Activated CD4-positive, alpha-beta T cell treated with anti-CD3 and anti-CD28 coated beads, Interleukin-2, amount 10 ng/mL, durations not matched to agents 24 days and 14 days (primary cell): ENCODE measurements around the gene GLCCI1. TPM values are rescaled to one million over a fixed set of nuclear protein-coding genes. Genes with fewer than 3 reads are reported as not detected.
A peak's percentile ranks its signal among the peaks of the same experiment; 100 is the strongest.
"Not testable (repeated sequence)": the region's sequence is repeated elsewhere in the genome, so short reads cannot be mapped to it uniquely, and the experiment has no call there.

ENCODE experiments used
- DNase-seq: peaks from one replicate; pipeline ENCODE4 v3.0.0; 2022
- H3K27ac Mint-ChIP-seq: one replicate; pipeline ENCODE4 v1.8.0; 2022; ENCODE audit warnings: mild to moderate bottlenecking, mixed read lengths
- H3K27me3 Mint-ChIP-seq: one replicate; pipeline ENCODE4 v1.8.0; 2022; ENCODE audit warnings: mixed read lengths
- H3K36me3 Mint-ChIP-seq: one replicate; pipeline ENCODE4 v1.8.0; 2022; ENCODE audit warnings: low read depth, mild to moderate bottlenecking, mixed read lengths
- H3K4me1 Mint-ChIP-seq: one replicate; pipeline ENCODE4 v1.8.0; 2021; ENCODE audit warnings: mixed read lengths
- H3K4me3 Mint-ChIP-seq: one replicate; pipeline ENCODE4 v1.8.0; 2022; ENCODE audit warnings: mild to moderate bottlenecking, moderate library complexity, mixed read lengths
- H3K9me3 Mint-ChIP-seq: one replicate; pipeline ENCODE4 v1.8.0; 2021; ENCODE audit warnings: mixed read lengths
- intact Hi-C: fragments of 100-400 bp; cut with micrococcal nuclease; formaldehyde crosslinking; loops from one replicate; pipeline ENCODE4 v1.15.1; 2023
- total RNA-seq: library from RNA; stranded (reverse); gene quantifications from 2 replicates; pipeline ENCODE4 v1.2.3, GENCODE V29; 2022

Gene GLCCI1
- total RNA-seq, 1 donor from 2014 or later: 10.9 TPM

DNA sequence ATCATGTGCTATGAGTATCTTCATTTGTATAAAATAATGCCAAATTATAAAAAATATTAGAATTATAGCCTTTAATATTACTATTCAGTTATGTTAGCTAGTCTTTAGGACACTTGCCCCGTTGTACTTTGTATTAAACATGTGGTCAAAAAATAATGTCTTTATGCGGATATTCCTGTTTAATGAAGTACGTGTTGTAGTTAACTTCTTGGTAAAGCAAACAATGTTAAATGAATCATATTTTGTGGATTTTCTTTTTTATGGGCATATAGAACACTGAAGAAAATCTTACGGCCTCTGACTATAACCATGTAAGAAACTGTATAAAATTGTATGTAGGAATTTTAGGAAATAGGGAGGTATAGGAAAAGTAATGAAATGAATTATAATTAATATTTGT lies 14.3 kb downstream of the GLCCI1 start:
- peaks cover 5% of the 10 kb centered on the region for H3K36me3 Mint-ChIP-seq
- H3K4me3 Mint-ChIP-seq: no peak overlapping the region
- peaks cover 5% of the 10 kb centered on the region for H3K4me1 Mint-ChIP-seq
- H3K27ac Mint-ChIP-seq: no peak overlapping the region
- no peaks in the 10 kb centered on the region for H3K9me3 Mint-ChIP-seq
- no peak for DNase-seq
- H3K27me3 Mint-ChIP-seq: no peaks in the 10 kb centered on the region
- intact Hi-C loops: no loop called here

DNA sequence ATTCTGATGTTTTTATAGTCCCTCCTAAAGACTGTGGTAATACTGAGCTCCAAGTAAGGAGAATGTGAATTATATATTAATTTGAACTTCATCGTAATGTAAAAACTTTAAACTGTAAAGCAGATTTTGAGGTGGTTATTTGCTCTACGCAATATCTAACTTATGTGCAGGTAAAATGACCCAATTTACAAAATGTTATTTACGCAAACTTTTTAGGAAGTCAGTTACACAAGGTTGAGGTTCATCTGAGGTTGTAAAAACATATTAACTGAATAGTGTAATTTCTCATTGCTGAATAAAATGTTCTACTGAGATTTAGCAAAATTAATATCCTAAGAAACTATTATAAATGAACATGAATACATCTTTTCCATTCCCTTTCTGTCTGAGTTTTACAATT lies 15.8 kb downstream of the GLCCI1 start:
- H3K27me3 Mint-ChIP-seq: no peaks in the 10 kb centered on the region
- no peak overlapping the region for H3K4me3 Mint-ChIP-seq
- DNase-seq: no peak
- H3K9me3 Mint-ChIP-seq: no peaks in the 10 kb centered on the region
- H3K4me1 Mint-ChIP-seq: peaks cover 15% of the 10 kb centered on the region
- H3K27ac Mint-ChIP-seq: no peak overlapping the region
- peaks cover 5% of the 10 kb centered on the region for H3K36me3 Mint-ChIP-seq
- intact Hi-C loops: no loop called here

DNA sequence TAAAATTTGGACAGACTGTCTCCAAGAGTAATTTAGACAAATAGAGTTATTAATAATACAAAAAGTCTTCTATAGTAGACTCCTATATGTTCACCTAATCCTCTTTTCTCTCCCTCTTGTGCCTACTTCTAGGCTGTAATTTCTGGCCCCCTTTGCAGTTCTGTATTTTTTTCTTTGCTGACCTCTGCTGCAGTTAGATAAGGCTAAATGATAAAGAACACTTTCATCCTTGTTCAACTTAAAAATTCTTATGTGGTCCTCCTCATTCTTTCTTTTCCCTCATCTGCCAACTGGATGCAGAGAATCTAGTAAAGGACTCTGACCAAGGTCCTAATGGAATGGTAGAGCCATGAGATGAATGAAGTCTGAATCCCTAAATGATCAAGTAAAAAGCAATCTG lies 20.1 kb downstream of the GLCCI1 start:
- H3K27me3 Mint-ChIP-seq: no peaks in the 10 kb centered on the region
- peaks cover 20% of the 10 kb centered on the region for H3K36me3 Mint-ChIP-seq
- intact Hi-C loops: no loop called here
- DNase-seq: no peak
- H3K4me3 Mint-ChIP-seq: no peak overlapping the region
- H3K4me1 Mint-ChIP-seq: peaks cover 29% of the 10 kb centered on the region
- H3K27ac Mint-ChIP-seq: no peak overlapping the region
- peaks cover 17% of the 10 kb centered on the region for H3K9me3 Mint-ChIP-seq

DNA sequence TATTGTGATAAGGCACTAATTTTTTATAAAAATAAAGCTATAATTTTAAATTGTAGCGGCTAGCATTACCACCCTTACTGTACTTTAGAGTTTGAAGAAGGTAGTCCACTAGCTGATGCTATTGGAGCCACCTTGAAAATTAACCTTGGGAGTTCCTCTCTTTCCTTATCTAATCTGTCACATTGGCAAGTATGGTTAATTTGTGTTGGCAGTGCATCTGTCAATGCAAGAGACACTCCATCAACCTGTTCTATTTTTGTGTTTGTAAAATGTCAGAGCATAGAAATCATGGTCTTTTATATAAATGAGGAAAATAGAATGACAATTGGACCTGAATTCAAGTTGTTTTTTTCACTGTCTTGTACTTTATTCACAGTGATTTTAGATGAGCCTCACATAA lies 20.5 kb downstream of the GLCCI1 start:
- H3K4me3 Mint-ChIP-seq: peak overlapping the region; percentile 76
- H3K27ac Mint-ChIP-seq: no peak overlapping the region
- no peak for DNase-seq
- H3K4me1 Mint-ChIP-seq: peaks cover 29% of the 10 kb centered on the region
- intact Hi-C loops: no loop called here
- H3K9me3 Mint-ChIP-seq: peaks cover 17% of the 10 kb centered on the region
- no peaks in the 10 kb centered on the region for H3K27me3 Mint-ChIP-seq
- H3K36me3 Mint-ChIP-seq: peaks cover 20% of the 10 kb centered on the region

DNA sequence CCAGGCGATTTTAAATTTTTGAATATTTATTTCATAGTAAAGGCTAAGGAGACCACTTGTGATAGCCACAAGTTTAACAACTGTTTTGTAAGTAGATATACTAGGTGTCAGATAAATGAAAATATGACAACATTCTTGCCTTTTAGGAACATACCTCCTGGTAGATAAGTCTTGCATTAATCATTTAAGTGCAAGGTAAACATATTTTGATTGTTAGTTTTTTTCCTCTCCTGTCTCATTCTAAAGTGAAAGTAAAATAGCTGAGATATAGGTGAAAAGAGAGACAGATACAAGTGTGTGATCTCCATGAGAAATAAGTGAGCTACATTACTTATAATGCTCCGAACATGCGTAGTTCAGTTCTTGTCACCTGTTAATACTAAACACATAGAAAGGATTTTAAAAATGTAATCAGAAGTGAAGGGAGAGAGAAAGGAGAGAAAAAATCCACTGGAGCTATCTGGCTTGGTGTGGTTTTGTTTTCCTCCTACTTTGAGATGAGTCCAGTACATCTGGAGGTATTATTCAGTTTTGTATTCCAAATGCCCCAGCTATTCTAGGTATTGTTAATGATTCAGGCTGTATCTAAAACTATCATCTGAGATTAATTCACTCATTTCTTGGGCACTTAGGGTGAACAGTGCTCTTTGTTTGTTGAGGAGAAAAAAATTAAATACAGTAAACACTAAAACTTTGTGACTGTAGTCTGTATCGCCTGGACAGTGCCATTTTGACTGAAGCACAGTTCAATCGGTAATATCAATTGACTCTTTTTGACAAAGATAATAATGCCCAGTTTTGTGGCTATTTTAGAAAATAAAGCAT lies 21.2 kb downstream of the GLCCI1 start:
- peak overlapping the region; percentile 76 for H3K4me3 Mint-ChIP-seq
- intact Hi-C loops: no loop called here
- peaks cover 23% of the 10 kb centered on the region for H3K36me3 Mint-ChIP-seq
- DNase-seq: no peak
- peaks cover 29% of the 10 kb centered on the region for H3K4me1 Mint-ChIP-seq
- H3K27ac Mint-ChIP-seq: peak overlapping the region; percentile 25
- peaks cover 17% of the 10 kb centered on the region for H3K9me3 Mint-ChIP-seq
- no peaks in the 10 kb centered on the region for H3K27me3 Mint-ChIP-seq

DNA sequence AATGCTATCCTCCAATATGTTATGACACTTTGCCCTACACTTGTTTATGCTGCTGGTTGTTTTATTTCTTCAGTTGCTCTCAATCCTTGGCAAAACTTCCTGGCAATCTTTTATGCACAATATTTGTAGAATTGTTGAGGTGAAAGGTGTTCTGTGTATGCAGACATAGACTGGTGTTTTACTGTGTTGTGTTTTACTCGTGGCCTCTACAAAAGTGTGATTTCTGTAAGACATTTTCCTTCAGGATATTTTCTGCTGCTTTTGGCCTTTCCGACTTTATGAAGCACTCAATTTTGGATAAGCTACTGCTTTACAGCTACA lies 21.8 kb downstream of the GLCCI1 start:
- peaks cover 25% of the 10 kb centered on the region for H3K36me3 Mint-ChIP-seq
- peaks cover 29% of the 10 kb centered on the region for H3K4me1 Mint-ChIP-seq
- H3K4me3 Mint-ChIP-seq: no peak overlapping the region
- H3K27me3 Mint-ChIP-seq: no peaks in the 10 kb centered on the region
- no peak for DNase-seq
- no peak overlapping the region for H3K27ac Mint-ChIP-seq
- intact Hi-C loops: no loop called here
- peaks cover 21% of the 10 kb centered on the region for H3K9me3 Mint-ChIP-seq

DNA sequence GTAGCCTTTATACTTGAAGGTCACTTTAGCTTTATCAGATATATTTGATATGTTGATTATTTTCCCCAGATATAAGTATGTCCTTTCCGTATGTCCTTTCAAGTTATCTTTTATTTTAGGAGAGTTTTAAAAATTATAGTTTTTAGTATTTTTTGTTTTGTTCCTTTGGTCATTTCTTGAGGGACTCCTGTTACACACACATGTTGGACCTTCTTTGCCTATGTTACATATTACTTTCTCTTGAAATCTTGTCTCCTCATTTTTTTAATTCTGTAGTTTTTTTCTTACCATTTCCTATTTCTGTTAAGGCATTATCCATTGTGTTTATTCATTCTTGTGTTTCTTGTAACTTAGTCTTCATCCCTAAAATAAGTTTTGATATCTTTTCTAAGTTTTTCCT lies 23.9 kb downstream of the GLCCI1 start:
- Mint-ChIP-seq H3K27ac (no peak overlapping the region), H3K36me3 (peaks cover 26% of the 10 kb centered on the region), H3K4me1 (peaks cover 32% of the 10 kb centered on the region), H3K9me3 (peaks cover 22% of the 10 kb centered on the region), H3K27me3 (no peaks in the 10 kb centered on the region), H3K4me3 (no peak overlapping the region)
- DNase-seq: no peak
- intact Hi-C loops: no loop called here

DNA sequence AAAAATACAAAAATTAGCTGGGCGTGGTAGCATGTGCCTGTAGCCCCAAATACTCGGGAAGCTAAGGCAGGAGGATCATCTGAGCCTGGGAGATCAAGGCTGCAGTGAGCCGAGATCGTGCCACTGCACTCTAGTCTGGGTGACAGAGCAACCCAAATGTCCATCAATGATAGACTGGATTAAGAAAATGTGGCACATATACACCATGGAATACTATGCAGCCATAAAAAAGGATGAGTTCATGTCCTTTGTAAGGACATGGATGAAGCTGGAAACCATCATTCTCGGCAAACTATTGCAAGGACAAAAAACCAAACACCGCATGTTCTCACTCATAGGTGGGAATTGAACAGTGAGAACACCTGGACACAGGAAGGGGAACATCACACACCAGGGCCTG lies 26.8 kb downstream of the GLCCI1 start:
- intact Hi-C loops, H3K27ac Mint-ChIP-seq, H3K4me3 Mint-ChIP-seq, H3K27me3 Mint-ChIP-seq, DNase-seq: not testable (repeated sequence)
- Mint-ChIP-seq H3K9me3 (peaks cover 22% of the 10 kb centered on the region), H3K4me1 (peaks cover 10% of the 10 kb centered on the region), H3K36me3 (peaks cover 26% of the 10 kb centered on the region)

DNA sequence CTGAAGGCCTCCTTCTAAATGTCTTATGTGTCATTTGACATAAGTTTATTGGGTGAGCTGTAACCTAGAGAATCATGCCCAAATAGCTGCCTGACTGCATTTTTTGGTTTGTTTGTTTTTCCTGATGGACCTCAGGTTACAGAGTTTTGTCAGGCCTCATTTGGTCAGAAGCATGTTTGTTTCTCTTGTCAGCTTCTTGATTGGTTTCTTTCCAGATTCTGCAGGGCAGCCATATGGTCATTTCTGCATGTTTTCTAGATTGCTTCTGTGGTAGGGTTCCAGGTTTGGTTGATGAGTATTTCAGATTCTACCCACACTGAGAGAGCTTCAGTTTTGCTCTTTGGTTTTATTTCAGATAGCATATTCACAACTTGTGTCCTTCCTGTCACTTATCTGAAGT lies 28.0 kb downstream of the GLCCI1 start:
- H3K36me3 Mint-ChIP-seq: peaks cover 33% of the 10 kb centered on the region
- no peak for DNase-seq
- no peak overlapping the region for H3K4me3 Mint-ChIP-seq
- H3K27me3 Mint-ChIP-seq: no peaks in the 10 kb centered on the region
- intact Hi-C loops: no loop called here
- H3K9me3 Mint-ChIP-seq: peaks cover 19% of the 10 kb centered on the region
- H3K27ac Mint-ChIP-seq: no peak overlapping the region
- H3K4me1 Mint-ChIP-seq: peaks cover 6% of the 10 kb centered on the region

DNA sequence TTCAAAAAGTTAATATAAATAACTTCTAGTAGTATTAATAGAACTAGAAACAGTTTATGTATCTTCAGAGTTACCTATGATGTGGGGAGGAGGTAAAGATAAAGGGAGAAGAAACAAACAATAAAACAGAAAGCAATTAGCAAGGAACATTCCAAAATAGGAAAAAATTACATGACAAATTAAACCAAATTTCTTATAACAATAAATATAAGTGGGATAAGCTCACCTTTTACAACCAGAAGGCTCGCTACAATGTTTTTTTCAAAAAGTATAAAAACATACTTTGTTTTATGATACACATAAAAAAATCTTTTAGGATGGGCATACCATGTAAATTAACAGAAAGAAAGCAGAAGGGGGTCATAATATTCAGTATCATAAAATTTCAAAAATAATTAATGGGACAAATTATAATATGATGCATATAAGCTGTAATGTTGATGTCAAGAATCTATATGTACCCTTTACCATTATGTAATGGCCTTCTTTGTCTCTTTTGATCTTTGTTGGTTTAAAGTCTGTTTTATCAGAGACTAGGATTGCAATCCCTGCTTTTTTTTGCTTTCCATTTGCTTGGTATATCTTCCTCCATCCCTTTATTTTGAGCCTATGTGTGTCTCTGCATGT lies 31.8 kb downstream of the GLCCI1 start:
- intact Hi-C loops: no loop called here
- no peak for DNase-seq
- Mint-ChIP-seq H3K4me3 (no peak overlapping the region), H3K9me3 (peaks cover under 1% of the 10 kb centered on the region), H3K27me3 (no peaks in the 10 kb centered on the region), H3K36me3 (peaks cover 30% of the 10 kb centered on the region), H3K27ac (no peak overlapping the region), H3K4me1 (peaks cover 4% of the 10 kb centered on the region)

DNA sequence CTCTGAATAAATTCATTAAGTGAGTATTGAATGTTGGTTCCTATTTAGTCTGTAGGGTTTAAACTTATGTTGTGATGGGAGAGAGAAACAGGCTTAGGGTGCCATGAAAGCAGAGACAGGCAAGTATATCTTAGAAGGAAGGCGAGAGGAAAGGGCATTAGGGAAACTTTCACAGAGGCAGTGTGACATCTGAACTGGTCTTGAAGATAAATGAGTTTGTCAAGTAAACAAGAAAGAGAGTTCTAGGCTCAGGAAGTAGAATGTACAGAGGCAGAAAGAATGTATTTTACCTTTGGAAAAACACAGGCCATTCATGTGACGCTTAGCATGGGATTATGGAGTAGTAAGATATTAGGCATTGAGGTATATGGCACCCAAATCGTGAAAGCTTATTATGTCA lies 34.5 kb downstream of the GLCCI1 start:
- H3K27ac Mint-ChIP-seq: no peak overlapping the region
- H3K4me1 Mint-ChIP-seq: no peaks in the 10 kb centered on the region
- no peak overlapping the region for H3K4me3 Mint-ChIP-seq
- no peak for DNase-seq
- H3K36me3 Mint-ChIP-seq: peaks cover 45% of the 10 kb centered on the region
- intact Hi-C loops: no loop called here
- no peaks in the 10 kb centered on the region for H3K27me3 Mint-ChIP-seq
- H3K9me3 Mint-ChIP-seq: no peaks in the 10 kb centered on the region

DNA sequence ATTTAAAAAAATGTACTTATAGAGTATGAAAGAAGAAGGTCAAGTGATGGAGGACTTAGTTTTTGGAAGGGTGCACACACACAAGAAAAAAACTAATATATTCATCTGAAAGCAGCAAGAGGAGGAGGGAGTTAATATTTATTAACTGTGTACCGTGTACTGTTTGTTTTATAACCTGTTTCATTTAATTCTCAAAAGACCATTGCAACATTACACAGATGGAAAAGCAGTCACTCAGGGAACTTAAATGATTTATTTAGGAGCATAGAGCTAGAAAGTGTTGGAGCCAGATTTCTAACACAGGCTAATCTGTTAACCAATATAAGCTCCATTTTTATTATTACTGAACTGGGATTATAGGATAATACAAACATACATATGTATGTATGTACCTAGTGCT lies 36.7 kb downstream of the GLCCI1 start:
- no peak for DNase-seq
- intact Hi-C loops: no loop called here
- no peaks in the 10 kb centered on the region for H3K9me3 Mint-ChIP-seq
- H3K36me3 Mint-ChIP-seq: peaks cover 45% of the 10 kb centered on the region
- H3K27ac Mint-ChIP-seq: no peak overlapping the region
- H3K4me1 Mint-ChIP-seq: no peaks in the 10 kb centered on the region
- H3K4me3 Mint-ChIP-seq: no peak overlapping the region
- H3K27me3 Mint-ChIP-seq: no peaks in the 10 kb centered on the region

DNA sequence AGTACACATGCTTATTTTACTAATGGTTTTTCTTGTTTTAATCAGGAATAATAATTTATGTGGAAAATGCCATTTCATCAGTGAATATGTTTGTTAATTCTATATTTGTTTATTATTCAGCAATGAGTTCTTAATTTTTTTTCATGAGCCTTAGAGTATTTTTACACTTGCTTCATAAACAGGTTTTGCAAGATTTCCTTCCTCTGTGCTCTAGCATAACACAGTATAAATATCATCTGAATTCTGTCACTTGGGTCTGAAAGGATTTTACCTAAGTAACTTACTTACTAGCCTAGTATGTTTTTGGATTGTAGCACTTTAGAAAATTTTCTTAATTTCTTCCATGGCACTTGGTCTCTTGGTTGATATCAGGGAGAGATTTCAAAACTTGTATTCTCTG lies 45.8 kb downstream of the GLCCI1 start:
- Mint-ChIP-seq H3K27ac (no peak overlapping the region), H3K36me3 (peaks cover 13% of the 10 kb centered on the region), H3K27me3 (no peaks in the 10 kb centered on the region), H3K4me3 (no peak overlapping the region), H3K9me3 (no peaks in the 10 kb centered on the region), H3K4me1 (peaks cover 11% of the 10 kb centered on the region)
- intact Hi-C loops: no loop called here
- no peak for DNase-seq

DNA sequence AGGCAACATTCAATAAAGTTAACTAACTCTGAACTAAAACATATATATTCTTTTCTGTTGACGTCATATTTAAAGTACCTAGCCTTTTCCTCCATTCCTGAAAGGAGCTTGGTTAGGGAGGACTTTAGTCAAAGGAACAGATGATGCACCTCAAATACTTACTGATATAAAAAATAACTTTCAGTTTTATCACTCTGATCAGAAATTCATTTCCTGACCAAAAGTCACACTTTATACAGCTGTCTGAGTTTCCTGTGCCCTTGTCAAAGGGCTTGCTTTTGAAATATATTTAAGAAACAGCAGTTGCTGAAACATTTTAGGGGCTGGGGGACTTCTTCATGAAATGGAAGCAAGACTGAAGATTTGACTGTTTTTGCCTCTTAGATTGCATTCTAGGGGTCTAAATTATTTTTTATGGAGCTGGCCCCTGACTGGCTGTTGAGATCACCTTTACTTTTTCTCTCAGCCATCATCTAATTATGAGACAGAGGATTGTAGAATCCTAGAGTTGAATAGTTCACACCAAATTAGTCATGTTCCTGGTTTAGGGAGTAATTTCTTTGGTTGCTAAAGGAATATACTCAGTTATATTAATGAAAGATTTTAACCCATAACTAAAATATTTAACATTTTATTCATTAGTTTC lies 46.6 kb downstream of the GLCCI1 start:
- H3K4me3 Mint-ChIP-seq: no peak overlapping the region

More for the DNA sequence above, 46.6 kb downstream of the GLCCI1 start:
- DNase-seq: no peak
- Mint-ChIP-seq H3K4me1 (peaks cover 11% of the 10 kb centered on the region), H3K27me3 (no peaks in the 10 kb centered on the region), H3K36me3 (peaks cover 13% of the 10 kb centered on the region), H3K9me3 (no peaks in the 10 kb centered on the region), H3K27ac (no peak overlapping the region)
- intact Hi-C loops: no loop called here
